CD4-positive, alpha-beta T cell treated with Interleukin-6 for 4 hours (primary cell): Measurements from ENCODE around the gene SLC35B4.
"Not testable (repeated sequence)": the region's sequence is repeated elsewhere in the genome, so short reads cannot be mapped to it uniquely, and the experiment has no call there.

Experiments used
- DNase-seq: peaks from one replicate; pipeline ENCODE4 v3.0.0-alpha.2; 2020; ENCODE audit warnings: mixed read lengths

Gene SLC35B4

GRCh38 chr7:134330974-134331373 is 14.2 kb upstream of the SLC35B4 start:
- DNase-seq = no peak

DNA sequence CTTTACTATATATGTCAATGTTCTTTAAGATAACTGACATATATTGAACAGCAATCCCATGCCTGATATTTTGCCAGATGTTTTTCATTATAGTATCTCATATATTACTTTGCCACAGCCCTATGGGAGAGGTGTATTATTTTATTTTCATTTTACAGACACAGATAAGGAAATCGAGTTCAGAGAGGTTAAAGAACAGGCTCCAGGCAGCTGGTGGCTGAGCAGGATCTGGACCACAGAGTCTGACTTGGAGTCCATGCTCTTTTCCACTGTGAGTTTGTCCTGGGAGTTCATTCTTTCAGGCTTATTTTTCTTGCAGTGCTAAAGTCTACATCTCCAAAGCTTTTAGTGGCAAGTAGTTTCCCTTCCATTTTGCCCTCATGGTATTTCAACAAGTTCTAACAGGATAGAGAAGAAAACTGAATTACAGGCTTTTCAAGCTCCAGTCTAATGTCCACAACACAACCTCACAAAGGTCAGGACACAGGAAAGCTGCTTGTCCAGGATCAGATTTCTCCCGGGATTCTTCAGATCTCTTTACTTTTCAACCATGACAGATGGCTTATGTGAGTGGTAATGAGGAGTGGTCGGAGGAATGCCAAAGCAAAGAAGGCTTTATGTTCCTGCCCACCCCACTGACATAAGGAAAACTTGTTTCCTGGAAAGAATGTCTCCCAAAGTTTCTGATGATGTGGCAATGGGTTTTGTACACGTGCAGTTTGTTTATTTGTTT is 13.1 kb upstream of the SLC35B4 start:
- no peak for DNase-seq

DNA sequence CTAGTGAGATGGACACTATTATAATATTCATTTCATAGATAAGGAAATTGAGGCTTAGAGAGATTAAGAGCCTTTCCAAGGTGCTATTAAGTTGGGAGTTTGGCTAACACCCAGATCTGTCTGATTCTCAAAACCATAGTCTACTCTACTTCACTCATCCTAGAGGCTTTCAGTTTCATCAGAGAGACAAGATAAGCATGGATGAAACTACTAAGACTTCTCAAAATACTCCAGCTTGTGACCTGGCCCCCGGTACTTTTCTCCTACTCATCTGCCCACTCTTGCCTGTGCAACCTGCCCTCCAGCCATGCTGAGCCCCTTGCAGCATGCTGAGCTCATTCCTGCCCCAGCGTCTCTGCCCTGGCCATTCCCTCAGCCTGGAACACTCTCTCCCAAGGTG is 12.2 kb upstream of the SLC35B4 start:
- no peak for DNase-seq

GRCh38 chr7:134327896-134328295 is 11.2 kb upstream of the SLC35B4 start:
- DNase-seq = peak; percentile 68

- no peak for DNase-seq
These were observed 7.4 kb upstream of the SLC35B4 start for GRCh38 chr7:134324107-134324506.

GRCh38 chr7:134320201-134320600 is 3.5 kb upstream of the SLC35B4 start:
- no peak for DNase-seq

DNA sequence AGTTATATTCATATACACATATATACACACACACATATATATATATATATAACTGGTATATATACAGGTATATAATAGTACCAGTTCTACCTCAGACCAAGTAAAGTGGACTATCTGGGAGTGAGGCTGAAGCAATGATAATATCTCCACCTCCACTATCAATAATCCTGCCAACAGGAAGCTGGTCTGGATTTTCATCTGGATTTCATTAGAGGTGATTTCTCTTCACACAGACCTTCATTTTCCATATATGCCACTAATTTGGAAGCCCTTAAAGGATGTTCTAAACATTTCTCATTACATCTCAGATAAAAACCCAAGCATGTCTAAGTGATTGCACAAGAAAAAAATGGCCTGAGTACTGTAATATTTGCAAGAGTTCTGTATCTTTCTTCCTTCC is 1.7 kb upstream of the SLC35B4 start:
- no peak for DNase-seq

DNA sequence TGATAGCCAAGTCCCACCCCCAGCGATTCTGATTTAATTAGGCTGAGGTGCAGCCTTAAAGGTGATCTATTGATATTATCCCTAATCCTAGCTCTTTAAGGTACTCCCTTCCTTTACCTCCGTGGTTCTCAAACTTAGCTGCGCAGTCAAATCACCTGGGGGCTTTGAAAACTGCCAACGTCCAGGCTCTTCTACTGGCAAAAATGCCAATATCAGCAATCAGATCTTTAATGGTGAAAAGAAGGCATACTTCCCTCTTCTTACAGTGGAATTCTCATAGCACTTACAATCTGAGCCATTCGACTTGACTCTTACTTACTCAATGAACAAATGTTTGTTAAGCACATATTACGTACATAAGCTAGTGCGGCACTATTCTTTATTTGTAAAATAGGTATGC is 704 bp upstream of the SLC35B4 start:
- DNase-seq = no peak

DNA sequence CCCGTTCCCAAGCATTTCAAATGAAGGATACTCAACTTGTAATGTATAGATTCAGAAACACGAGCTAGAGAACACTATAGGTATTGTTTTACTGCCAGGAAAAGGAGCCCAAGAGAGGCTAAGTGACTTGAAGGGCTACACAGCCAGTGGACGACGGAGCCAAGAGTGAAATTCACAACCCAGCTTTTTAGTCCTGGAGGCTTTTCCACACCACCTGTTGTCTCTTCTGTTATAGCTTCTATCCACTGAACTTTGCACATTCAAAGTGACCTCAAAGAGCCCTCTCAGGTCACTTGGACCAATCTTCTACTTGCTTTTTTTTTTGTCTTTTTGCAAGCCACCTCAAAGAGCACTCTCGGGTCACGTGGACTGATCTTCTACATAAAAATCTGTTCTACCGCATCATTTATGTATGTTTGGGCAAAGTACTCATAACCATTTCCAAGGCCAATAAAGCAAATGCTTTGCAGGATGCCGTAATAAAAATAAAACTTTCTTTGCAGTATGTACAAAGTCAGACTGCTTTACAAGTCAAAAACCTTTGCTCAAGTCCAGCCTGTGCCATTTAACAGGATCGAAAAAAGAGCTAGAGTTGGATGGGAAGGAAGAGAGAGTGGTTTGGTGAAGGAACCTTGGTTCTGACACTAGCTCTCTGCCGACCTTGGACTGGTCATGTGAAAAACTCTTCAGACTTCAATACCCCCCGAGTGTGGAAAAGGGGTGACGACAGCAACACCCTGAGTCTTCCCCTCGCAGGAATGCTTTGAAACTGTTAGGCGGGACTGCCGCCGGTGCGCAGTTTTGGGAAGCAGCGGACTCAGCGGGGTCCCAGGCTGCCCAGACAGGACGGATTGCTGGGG is 821 bp downstream of the SLC35B4 start:
- DNase-seq = no peak

DNA sequence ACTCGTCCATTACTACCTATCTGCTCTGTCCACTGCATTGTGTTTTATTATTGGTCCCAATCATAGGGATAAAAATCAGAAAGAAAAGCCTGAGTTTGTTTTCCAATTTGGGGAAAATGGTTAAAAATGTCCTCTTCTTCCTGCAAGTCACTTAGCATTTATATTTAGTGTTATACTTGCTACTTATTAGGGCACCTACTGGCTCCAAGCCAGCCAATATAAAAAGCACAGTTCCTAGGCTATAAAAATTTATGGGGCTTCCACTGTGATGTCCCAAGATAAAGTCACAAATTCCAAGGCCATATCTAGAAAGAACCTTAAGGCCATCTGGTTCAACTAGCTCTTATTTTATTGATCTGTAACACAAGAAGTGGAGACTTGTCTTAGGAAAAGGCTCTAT is 3.2 kb downstream of the SLC35B4 start:
- no peak for DNase-seq

GRCh38 chr7:134312717-134313116 is 4.0 kb downstream of the SLC35B4 start:
- no peak for DNase-seq

- DNase-seq = no peak
These were observed 4.9 kb downstream of the SLC35B4 start for GRCh38 chr7:134311807-134312206.

DNA sequence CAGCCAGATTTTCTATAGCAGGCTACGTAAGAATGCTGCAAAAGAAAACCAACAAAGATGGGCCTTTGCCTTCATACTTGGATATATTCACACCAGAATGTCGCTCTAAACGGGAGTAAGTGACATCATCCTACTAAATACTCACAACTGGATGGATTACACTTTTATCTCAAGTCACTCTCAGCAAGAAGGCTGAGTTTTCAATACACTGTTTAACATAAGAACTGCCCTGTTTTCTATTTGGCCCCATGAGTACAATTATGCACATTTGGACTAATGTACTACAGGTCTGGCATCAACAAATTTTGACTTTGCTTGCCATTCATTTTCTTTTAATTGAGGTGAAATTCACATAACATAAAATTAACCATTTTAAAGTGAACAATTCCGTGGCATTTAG is 8.2 kb downstream of the SLC35B4 start:
- DNase-seq = no peak

GRCh38 chr7:134307320-134307719 is 9.4 kb downstream of the SLC35B4 start:
- DNase-seq = no peak

DNA sequence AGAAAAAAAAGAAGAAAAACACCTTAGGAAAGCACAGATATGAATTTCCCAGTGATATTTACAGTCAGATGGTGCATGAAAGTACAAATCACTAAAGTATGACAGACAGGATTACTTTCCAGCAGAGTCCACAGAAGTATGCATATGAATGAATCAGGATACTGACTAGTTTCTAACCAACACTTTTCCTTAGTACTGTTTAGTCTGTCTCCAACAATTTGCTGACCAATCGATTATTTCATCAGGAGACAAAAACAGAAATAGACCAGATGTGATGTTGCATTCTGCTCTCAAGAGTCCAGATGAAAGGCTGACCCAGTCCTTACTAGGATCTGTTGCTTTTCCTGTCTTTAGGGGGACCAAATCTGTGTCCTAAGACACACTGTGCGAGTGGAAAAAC is 14.6 kb downstream of the SLC35B4 start:
- DNase-seq = no peak

- DNase-seq = no peak
These were observed 15.1 kb downstream of the SLC35B4 start for GRCh38 chr7:134301592-134301991.

DNA sequence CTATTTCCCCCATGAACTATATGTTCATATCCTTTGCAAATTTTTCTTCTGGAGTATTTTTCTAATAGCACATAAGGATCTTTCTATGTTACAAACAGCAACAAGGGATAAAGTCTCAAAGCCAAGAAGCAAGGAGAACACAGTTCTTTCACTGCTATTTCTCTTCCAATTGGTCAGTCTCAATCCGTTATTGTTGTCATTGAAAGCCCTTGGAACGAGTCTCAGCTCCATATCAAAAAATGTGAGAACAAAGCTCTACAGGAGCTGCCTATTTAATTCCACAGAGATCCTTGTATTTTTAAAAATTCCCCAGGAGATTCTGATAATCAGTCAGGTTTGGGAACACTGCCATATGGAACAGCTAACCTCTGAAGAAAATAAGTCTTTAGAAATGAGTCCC is 15.7 kb downstream of the SLC35B4 start:
- DNase-seq = no peak

DNA sequence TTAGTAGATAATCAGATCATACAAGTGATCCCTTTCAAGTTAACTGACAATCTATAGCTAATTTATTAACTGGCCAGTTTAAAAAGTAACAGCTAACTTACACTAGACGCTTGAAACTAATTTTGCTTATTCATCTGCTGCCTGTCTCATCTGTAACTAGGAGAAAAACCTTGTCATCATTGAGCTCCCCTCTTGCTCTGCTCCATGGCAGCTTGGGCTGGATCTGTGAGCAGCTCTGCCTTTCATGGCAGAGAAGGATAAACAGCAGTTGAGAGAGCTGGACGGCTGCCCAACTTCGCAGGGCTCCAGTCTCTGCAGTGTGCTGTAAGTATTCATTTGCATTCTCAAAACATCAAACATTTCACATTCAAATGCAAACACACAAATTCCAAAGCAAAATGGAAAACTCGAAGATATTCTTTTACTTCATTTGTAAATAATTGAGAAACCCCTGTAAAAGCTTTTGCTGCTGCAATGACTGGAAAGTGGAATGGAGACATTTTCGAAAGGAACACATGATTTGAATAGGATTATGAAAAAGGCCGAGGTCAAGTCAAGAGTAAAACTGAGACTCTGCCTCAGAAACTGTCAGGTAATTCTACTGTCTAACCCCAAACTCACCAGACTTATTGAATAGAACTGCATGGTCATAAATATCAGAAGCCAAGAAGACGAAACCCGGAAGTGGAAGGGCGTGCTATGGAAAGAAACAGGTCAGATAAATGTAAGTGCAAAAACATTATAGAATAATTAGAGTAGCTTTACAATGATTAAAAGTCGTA is 17.6 kb downstream of the SLC35B4 start:
- no peak for DNase-seq

GRCh38 chr7:134297489-134297888 is 19.2 kb downstream of the SLC35B4 start:
- DNase-seq = no peak

GRCh38 chr7:134295982-134296381 is 20.7 kb downstream of the SLC35B4 start:
- DNase-seq = not testable (repeated sequence)

DNA sequence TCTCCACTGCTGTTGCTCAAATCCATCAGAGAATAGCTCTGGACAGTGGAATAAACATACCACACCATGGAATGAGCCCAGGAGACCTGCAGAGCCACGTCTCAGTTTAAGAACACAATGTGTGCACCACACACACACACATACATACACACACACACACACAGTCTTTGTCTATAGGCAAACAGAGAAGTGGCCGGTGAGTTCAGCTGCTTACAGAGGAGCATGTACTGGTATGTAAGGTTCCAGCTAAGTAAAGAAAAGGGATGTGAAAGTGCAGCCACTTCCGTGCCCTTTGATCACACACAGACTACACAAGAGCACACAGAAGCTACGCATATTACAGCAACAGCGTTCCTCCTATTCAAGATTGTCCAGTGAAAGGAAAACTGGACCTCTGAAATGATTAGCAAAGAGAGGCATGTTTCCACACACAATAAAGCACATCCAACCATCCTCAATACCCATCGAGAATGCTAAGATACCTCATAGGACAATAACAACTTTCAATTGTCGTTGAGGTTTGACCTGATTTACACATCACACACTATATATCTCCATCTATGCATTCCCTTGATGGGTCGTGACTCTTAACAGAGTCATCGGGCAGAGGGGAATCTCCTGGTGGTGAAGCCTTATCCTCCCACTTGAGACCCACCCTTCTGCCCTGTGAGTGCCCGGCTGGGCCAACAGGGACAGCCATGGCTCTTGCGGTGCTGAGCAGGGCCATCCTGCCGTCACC is 23.6 kb downstream of the SLC35B4 start:
- no peak for DNase-seq

DNA sequence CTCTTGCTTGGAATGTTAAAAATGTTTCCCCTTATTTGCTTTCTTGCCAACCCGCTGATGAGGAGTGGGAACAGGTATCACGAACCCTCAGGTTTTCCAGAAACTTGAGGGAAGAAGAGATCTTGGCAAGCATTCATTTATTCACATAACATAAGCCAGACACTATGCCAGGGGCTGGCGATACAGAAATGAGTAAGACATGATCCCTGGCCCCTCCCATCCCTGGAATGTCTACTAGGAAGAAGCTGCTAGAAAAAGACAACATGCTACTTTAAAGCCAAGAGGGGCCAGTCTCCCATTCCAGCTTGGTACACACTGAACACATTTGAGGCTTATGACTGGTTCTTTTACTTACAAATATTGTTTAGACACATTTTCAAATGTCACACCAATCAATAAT is 26.4 kb downstream of the SLC35B4 start:
- no peak for DNase-seq

GRCh38 chr7:134289841-134290240 is 26.9 kb downstream of the SLC35B4 start:
- no peak for DNase-seq
